ENCODE measurements around the gene TUBGCP6.

TUBGCP6 gene

DNA sequence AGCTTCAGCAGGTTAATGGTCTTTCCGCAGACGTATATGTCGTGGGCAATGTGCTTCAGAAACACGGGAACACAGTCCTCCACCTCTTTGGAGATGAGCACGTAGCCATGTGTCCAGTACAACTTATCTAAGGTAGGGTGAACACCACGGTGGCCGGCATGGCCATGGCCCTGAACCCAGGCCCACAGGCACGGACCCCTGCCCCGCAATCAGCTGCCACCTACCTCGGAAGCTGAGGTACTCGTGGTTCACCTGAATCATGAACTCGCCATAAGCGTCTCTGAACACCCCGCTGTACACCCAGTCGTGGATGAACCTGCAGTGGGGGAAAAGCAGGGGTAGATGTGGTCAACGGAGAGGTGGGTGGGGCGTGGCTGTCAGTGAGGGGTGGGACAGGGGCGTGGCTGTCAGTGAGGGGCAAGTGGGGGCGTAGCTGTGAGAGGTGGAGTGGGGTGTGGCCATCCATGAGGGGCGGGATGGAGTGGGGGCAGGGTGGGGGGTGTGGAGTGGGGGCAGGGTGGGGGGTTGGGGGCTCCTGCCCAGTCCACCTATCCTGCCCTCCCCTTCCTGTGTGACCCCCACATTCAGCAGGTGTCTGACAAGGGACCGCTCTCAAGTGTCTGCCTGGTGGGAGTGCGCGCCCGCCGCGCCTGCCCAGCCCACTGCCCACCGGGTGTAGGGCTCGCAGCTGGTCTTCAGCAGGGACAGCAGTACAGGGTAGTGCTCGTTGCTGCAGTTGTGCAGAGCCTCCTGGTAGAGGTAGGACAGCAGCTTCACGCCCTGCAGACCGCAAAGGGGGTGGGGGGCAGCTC lies 18.6 kb downstream of the TUBGCP6 start:
- DNase-seq (ENCODE audit: low spot score): no peak

DNA sequence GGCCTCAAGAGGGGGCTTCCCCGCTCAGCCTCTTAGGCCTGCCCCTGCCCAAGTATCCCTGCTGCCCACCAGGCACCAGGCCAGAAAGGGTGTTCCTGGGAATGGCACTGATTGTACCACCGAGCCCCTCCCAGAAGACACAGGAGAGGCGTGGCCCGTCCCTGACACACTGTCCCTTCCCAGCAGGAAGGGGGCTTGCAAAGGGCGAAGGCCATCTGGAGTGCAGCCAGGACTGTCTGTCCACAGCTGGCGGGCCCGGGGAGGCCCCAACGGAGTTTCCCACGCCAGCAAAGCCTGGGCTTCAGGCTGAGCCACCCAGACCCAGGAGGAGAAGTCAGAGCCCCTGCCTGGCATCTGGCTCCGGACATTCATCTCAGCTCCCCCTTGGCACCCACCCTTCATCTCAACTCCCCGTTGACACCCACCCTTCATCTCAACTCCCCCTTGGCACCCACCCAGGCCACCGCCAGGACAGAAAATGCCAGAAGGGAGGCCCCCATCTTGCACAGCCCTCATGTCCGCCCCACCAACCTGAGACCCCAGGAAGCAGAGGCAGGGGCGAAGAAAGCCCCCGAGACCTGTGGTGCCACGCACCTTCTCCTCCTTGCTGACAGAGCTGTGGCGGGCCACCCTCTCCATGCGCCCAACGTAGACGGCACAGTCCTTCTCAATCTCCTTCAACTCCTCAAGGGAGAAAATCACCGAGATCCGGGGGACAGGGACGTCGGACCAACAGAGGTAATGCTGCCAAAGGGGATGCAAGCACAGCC lies 19.4 kb downstream of the TUBGCP6 start:
- DNase-seq (ENCODE audit: low spot score): no peak

DNA sequence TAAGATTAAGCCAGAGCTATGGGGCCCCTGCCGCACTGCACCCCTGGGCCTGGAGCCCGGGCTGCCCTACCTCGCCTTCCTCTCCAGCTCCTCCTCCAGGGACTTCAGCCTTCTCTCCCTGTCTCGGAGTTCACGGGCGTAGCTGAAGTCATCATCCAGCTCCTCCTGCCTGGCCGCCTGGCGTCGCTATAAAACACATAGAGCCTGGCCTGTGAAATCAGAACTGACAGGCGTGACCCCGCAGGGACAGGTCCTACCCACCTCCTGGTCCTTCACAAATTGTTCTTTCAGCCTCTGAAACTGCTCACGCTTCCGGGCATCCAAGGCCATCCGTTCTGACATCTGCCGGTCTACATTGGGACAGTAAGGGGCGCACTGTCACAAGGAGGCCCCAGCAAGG lies 20.8 kb downstream of the TUBGCP6 start:
- no peak for DNase-seq (ENCODE audit: low spot score)

DNA sequence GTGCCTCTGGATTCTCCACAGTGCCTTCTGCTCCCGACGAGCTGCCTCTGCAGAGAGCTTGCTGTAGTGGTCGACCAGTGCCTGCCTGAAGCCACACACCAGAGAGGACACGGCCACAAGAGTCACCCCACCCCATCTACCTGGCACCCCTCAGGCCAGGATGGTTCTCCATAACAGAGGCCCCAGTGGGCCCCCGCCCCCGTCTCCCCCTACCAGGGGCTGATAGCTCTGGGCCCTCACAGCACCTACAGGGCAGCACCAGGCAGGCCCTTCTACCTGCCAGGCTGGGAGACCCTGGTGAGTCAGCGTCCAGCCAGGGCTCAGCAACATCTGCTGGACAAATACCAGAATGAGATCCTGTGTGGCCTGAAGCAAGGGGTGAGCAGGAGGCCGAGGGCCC lies 22.3 kb downstream of the TUBGCP6 start:
- DNase-seq (ENCODE audit: low spot score): no peak

DNA sequence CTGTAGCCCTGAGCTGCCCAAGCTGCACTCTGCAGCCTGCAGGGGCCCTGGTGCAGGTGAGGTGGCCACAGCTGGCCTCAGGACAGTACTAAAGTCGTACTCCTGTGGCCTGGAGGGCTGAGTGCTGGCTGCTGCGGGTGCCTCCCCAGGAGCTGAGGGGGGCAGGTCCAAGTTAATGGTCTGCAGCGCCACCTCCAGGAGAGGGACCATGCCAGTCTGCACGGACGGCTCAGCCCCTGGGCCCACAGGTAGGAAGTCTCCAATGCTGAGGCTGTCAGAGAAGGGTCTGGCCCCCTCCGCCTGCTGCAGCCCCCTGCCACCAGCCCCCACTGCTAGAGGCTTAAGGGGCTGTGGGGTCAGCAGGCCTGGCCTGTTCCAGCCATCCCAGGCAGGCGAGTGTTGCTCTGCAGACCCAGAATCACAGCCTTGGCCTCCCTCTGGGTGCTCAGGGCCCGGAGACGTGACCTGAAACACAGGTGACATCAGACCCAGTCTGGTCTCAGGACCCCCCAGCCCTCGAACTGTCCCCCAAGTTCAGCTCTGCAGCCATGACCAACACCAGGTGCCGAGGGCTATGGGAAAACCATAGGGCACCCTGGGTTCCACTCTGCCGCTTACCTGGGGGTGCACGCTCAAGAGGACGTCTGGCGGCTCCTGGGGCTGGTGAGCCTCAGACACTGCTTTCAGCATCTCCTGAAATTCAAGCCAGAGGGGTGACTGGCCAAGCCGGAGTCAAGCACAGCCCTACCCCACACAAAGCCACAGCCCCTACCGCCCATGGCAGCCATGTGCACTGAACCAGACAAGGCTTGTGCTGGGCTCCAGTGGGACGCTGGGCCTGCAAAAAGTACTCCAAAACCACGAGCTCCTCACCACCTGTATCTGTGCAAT lies 23.2 kb downstream of the TUBGCP6 start:
- DNase-seq (ENCODE audit: low spot score): no peak

DNA sequence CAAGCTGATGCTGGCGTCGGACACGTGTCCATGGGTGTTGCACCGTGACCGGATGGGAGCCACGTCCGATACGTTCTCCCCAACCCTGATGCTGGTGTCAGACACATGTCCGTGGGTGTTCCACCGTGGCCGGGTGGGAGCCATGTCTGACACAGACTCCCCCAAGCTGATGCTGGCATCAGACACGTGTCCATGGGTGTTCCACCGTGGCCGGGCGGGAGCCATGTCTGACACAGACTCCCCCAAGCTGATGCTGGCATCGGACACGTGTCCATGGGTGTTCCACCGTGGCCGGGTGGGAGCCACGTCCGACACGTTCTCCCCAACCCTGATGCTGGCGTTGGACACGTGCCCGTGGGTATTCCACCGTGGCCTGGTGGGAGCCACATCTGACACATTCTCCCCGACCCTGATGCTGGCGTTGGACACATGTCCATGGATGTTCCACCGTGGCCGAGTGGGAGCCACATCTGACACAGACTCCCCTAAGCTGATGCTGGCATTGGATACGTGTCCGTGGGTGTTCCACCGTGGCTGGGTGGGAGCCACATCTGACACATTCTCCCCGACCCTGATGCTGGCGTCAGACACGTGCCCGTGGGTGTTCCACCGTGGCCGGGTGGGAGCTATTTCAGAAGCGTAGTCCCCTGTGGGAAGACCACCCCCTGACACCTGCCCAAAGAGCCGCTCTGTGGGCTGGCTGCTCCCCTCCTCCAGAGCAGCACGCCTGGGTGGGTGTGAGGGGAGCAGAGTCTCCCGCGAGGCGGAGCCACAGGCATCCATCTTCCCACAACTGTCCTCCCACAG lies 24.0 kb downstream of the TUBGCP6 start:
- no peak for DNase-seq (ENCODE audit: low spot score)

DNA sequence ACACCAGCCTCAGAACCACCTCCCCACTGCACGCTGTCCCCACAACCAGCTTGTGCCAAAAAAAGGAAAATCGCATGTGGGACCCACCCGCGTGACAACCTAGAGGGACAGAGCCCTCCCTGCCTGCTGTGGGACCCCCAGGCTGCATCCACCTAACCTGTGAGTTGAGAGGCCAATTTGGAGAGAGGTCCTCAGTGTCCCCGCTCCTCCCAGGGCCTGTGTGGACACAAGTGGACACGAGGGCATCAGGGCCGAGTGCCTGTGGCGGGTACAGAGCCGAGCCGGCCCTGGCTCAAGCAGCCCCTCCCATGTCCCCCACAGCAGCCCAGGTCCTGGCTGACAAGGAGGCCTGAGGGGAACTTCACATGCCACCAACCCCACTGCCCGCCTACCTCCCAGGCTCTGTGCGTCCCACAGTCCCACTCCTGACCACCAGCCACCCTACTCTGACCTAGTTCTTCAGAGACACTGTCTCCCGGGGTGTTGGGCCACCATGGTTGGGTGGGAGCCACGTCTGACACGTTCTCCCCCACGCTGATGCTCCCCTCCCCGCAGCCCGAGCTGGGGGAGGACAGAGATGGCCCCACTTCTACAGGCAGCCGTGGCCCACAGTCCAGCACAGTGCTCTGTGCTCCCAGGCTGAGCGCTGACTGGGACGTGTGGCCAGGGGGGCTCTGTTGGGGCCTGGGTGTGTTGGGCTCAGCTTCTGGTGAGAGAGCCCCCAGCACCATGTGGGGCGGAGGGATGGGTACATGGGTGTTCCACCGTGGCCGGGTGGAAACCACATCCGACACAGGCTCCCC lies 24.8 kb downstream of the TUBGCP6 start:
- no peak for DNase-seq (ENCODE audit: low spot score)

DNA sequence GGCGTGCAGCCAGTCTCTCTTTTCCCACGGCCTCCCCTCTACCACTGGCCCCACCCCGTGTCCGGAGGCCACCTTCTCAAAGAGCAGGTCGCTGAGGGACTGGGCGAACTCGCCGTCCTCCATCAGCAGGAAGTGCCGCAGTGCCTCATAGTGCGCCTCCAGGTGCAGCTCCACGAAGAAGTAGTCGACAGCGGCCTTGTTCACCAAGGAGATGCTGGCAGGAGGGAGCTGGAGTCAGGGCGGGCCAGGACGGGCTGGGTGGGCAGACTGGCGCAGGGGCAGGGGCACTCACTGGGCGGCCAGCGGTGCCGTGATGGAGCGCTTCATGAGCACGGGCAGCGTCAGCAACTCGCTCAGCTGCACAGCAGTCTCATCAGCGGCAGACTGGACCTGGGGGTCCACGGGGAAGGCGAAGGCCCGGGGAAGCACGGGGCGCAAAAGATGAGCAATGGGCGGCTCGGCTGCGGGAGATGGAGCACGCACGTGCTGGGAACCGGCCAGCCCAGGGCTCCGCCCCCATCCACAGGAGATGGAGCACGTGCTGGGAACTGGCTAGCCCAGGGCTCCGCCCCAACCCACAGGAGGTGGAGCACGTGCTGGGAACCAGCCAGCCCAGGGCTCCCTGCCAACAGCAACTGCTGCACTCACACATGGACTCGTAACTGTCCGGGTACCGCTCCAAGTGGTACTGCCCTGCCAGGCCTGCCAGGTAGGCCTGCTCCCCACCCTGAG lies 25.7 kb downstream of the TUBGCP6 start:
- no peak for DNase-seq (ENCODE audit: low spot score)

DNA sequence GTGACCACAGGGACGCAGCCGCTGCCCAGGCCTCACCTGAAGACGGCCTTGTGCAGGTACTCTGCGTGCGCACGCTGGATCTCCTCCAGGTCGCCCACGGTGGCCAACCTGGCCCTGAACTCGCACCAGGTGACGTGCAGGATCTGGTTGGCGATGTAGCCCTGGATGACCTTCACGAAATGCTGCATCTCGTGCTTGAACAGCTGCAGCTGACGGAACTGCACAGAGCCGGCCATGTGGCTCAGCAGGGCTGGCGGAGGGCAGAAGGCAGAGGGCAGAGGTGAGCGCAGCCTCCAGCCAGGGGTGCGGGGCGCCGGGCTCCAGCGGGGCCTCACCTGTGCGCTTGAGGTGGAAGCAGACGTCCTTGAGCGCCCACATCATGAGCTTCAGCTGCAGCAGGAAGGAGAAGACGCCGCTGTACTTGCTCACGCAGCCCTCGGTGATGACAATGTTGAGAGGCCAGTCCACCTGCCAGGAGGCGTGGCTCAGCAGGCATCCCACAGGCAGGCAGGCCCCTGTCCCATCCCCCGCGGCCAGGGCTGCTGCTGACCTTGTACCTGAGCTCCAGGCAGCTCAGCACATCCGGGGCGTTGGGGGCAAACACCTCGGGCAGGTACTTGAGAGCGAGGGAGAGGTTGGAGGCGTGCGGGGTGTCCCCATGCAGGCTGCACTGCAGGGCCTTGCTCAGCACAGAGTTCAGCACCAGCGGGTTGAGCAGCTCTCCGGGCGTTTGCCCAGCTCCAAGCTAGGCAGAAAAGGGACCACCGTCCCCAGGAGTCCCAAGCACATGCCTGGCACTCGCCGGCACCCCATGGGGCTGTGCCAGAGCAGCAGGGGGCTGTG lies 26.4 kb downstream of the TUBGCP6 start:
- DNase-seq (ENCODE audit: low spot score): no peak

DNA sequence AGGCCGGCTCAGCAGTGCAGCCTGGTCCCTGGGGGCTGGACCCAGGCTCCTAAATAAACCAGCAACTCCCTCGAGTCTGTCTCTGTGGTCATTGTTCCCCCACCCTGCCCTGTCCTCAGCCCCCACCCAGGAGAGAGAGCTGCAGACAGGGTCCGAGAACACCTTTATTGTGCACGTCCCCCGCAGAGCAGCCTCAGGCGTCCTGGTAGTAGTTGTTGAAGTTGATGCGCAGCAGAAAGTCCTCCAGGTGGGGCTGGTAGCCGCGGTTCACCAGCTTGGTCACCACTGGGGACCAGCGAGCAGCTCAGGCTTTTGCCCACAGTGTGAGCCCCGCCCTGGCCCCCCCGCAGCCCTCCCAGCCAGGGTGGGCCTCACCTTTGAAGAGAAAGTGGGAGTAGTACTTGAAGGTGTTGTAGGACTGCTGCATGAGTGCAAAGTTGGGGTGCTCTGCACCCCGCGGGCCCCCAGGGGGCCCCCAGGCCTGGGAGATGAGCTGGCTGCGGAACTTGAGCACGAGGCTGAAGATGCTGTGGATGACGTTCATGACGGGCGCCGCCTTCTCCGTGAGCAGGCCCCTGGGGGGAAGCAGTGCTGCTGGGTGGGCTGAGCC lies 27.2 kb downstream of the TUBGCP6 start:
- DNase-seq (ENCODE audit: low spot score): no peak

DNA sequence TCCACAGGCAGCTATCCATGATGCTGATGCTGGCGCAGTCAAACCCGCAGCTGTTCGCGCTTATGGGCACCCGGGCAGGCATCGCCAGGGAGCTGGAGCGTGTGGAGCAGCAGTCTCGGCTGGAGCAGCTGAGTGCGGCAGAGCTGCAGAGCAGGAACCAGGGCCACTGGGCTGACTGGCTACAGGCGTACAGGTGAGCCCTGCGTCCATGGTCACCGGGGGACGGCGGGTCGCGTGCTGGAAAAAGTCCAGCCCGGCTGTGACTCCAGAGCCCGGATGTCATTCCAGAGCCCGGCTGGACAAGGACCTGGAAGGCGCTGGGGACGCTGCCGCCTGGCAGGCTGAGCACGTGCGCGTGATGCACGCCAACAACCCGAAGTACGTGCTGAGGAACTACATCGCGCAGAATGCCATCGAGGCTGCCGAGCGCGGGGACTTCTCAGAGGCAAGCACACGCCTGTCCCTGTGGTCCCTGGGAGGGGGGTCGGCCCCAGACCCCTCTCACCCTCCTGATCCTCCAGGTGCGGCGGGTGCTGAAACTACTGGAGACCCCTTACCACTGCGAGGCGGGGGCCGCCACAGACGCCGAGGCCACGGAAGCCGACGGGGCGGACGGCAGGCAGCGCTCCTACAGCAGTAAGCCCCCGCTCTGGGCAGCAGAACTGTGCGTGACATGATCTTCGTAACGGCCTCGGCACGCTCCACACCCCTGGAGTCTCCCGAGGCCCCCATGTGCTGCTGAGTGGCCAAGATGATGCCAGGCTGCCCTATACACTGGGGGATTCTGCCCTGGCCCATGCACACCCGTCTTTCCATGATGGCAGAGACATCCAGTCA lies 27.9 kb downstream of the TUBGCP6 start:
- DNase-seq (ENCODE audit: low spot score): no peak

DNA sequence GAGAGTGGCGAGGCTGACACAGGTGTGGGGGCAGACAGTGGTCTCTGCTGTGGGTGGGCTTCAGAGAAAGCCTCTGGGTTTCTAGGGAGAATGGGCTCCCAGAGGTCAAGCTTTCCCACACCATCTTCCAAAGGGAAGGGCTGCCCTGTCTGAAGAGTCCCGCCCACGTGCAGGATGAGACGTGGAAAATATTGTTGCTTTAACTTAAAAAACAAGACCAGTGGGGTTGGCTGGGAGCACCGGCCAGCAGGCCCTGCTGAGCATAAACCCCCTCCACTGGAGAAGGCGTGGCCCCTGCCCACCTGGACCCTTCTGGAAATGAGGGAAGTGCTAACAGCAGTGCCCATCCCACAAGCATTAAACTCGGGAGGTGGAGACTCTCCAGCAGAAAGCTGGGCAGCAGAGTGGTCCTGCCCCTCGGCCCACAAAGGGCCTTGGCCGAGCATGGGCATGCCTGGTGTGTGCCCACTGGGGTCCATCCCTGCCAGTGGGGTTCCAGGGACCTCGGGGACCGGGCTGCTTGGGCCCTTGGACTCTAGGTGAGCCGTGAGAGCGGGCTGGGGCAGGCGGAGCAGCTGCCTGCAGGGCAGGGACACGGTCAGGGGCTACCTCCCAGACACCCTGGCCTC lies 28.7 kb downstream of the TUBGCP6 start:
- no peak for DNase-seq (ENCODE audit: low spot score)

DNA sequence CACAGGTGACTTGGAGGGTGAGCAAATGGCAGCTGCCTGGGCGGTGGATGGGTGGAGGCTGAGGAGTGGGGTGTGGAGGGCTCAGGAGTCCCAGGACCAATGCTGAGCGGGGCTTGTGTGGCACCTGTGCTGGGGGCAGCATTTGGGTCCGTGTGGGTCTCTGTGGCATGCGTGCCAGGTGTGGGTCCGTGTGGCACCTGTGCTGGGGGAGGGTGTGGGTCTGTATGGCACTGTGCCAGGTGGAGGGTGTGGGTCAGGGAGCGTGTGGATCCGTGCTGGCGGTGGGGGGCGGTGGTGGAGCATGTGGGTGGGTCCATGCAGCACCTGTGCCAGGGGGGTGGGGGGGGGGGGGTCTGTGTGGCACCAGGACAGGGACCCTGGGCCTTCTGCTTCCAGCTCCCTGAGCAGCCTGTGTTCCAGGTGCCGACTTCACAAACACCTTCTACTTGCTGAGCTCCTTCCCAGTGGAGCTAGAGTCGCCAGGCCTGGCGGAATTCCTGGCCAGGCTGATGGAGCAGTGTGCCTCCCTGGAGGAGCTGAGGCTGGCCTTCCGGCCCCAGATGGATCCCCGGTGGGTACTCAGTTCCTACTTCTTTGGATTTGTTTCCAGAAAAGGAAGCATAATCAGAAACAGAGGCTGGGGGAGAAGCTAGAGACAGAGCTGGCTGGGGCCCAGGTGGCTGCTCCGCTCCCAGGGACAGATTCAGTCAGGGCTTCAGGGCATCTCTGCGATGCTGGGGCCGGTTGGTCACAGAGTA lies 29.3 kb downstream of the TUBGCP6 start:
- DNase-seq (ENCODE audit: low spot score): no peak

DNA sequence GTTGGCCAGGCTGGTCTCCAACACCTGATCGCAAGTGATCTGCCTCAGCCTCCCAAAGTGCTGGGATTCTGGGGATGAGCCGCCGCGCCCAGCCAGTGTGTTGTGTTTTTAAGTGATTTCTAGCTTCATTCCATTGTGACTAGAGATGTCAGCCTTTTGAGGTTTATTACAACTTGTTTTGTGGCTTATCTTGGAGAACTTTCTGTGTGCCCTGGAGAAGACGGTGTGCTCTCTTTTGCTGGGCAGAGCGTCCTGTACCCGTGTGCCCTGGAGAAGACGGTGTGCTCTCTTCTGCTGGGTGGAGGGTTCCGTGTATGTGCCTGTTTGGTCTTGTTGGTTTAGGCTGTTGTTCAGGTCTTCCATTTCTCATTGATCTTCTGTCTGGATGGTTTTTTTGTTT lies 31.6 kb downstream of the TUBGCP6 start:
- DNase-seq (ENCODE audit: low spot score): no peak

DNA sequence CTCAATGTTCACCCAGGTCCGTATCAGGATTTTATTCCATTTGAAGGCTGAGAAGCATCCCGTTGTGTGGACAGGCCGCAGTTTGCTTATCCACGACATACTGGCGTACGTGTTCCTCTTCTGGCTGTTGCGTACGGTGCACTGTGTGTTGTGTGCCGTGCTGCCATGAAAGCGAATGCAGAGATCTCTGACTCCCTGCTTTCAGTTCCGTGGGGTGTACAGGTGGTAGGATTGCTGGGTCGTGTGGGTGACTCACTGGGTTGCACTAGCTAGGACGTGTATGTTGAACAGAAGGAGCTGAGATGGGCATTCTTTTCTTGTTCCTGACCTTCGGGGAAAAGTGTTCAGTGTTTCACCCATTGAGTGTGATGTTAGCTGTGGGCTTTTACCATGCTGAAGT lies 33.7 kb downstream of the TUBGCP6 start:
- DNase-seq (ENCODE audit: low spot score): no peak

DNA sequence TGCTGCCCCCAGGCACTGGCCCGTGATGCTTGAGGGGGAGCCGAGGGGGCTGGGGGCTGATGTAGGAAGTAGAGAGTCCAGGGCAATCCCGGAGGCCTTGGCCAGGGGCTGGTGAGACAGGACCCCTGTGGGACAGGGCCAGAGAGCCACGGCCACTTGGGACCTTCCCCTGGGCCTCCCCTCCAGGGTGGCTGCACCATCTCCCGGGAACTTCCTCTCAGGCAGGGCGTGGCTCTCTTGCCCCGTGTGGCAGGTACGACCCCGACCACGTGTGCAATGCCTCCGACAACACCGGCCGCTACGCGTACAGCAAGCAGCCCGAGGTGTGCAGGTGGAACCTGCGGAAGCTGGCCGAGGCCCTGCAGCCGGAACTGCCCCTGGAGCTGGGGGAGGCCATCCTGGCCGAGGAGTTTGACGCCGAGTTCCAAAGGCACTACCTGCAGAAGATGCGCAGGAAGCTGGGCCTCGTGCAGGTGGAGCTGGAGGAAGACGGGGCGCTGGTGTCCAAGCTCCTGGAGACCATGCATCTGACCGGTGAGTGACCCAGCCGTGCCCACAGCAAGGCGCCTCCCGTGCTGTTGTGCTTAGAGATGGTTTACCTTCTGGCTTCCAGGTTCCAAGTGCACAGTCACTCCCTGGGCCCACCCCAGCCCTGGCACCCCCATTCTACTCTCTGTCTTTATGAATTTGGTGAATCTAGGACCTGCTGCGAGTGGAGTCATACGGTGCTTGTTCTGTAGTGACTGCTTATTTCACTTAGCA lies 34.3 kb downstream of the TUBGCP6 start:
- no peak for DNase-seq (ENCODE audit: low spot score)

Measured in Ammon's horn (tissue), 1 donor.